Measurements from ENCODE around the gene PRR11.
A peak's percentile ranks its signal among the peaks of the same experiment; 100 is the strongest.
"Not testable (repeated sequence)": the region's sequence is repeated elsewhere in the genome, so short reads cannot be mapped to it uniquely, and the experiment has no call there.

PRR11 gene

DNA sequence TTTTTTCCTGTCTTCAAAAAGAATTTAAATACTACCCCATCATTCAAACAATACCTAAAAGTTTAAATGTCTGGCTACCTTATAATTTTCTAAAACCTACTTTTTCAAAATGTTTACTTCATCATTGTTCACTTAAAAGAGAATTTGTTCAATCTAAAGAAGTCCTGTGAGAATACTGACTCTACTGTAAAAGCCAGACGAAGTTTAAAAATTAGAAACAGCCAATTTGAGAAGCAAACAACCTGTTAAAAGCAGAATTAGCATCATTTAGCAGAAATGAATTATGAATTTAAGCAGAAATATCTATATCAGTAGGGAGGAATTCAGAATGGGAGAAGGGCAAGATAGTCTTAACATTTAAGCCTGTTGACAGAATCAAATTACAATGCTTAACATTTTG is 2.6 kb upstream of the PRR11 start:
- no peak for DNase-seq

DNA sequence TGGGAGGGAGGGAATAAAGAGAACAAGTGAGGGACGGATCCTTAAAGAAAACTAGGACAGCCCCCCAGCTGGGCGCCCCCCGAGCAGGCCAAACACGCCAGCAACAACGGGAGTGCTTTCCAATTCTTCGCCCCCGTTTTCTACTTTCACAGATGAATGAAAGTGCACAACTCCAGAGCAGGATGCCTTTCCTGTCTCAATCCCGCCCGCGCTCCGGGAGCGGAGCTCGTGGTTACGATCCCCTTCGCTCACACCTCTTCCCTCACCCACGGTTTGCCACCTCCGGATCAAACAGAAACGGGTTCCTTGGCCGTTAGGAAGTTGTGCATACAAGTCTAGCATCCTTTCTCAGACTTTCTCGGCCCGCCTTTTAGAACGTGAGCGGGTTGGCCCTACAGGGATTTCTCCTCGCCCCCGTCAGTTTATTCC is 1.2 kb upstream of the PRR11 start:
- DNase-seq = peak; percentile 14 to 22

DNA sequence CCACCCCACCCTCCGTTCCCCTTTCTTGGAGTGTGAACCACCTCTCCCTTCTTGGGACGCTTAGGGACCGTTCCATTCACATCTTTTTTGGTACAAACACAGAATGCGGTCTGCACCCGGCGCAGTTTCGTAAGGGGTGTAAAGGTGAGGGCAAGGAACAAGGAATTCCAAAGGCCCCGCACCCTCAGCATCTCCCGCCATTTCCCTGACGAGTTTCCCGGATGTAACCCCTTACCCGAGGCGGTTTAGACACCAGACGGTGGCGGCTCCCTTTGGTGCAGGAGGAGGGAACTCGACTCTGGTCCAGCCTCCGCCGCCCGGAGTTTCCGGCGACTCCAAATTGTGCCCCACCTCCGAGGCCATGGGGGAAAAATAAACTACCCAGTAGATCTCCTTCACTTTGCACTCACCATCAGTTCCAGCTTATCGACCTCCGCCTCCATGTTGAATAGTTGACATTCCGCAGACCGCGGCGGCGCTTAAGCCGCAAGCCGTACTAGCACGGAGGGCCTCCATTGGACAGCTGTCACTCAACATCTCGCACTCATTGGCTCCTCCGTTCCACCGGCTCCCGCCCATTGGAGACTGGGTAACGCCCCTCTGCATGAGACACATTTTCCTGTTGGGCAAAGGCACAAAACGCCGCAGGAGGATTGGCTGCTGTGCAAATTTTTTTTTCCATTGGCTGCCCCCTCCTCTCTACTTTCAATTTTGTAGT is 666 bp upstream of the PRR11 start, which contains the start of gene SKA2:
Gene SKA2, minus strand, starts transcription at position 466 of the 718 bp plus-strand sequence. Its CDS starts 23 bp downstream, at position 443.
- DNase-seq = peak; percentile 84 to 98

DNA sequence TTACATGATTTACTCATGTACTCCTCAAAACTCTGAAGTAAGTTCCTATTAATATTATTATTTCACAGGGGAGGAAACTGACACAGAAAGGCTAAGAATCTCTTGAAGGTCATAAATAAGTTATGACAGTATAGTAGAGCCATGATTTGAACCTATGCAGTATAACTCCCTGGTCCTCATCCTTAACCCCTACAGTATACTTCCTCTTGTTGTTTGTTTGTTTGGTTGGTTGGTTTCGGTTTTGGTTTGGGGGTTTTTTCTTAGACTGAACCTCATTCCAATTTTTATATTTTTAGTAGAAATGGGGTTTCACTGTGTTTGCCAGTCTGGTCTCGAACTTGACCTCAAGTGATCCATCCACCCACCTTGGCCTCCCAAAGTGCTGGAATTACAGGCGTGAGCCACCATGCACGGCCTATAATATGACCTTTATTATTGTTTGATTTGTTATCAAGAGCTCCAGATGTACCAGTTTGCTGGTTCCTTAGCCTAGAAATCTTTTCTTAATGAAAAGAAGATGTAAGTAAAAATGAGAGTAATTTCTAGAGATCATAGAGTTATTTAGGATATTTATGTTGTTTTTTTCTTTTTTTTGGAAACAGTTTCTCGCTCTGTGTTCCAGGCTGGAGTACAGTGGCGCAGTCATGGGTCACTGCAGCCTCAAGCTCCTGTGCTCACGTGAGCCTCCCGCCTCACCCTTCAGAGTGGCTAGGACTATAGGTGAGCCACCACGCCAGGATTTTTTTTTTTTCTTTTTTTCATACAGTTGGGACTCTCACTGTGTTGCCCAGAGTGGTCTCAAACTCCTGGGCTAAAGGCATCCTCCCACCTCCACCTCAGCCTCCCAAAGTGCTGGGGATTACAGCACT is 4.8 kb downstream of the PRR11 start:
- no peak for DNase-seq

DNA sequence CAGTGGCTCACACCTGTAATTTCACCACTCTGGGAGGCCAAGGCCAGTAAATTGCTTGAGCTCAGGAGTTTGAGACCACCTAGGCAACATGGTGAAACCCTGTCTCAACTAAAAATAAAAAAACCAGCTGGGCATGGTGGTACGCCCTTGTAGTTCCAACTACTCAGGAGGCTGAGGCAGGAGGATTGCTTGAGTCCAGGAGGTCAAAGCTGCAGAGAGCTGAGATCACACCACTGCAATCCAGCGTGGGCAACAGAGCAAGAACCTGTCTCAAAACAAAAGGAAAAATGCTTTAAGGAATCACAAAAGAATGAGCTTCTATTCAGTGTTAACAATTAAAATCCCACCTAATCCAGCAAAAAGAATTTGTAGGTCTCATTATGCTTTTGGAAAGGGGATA is 5.9 kb downstream of the PRR11 start:
- DNase-seq = no peak

DNA sequence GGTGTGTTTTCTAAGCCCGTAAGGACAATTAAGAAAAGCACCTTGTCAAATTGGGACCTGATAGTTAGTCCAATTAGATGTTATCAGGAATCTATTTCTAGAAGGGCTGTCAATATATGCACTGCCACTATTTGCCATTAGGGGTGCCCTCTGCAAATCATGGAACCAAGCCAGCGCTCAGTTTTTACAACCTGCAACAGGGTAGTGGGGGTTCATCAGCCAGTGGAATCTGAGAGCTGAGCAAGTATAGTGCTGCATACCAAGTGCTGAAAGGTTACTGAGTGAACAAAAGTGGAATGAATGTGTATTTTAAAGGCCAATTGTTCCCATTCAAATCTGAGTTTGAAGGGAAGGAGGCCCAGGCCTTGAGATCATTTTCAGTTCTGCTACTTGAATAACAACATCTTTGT is 10.4 kb downstream of the PRR11 start:
- peak; percentile 8 to 11 for DNase-seq

DNA sequence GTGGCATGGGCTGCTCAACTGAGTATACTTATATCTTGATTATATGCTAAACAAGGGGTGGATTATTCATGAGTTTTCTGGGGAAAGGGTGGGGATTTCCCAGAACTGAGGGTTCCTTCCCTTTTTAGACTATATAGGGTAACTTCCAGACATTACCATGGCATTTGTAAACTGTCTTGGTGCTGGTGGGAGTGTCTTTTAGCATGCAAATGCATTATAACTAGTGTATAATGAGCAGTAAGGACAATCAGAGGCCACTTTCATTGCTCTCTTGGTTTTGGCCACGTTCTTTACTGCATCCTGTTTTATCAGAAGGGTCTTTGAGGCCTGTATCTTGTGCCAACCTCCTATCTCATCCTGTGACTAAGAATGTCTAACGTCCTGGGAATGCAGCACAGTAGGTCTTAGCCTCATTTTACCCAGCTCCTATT is 12.0 kb downstream of the PRR11 start:
- DNase-seq = no peak

DNA sequence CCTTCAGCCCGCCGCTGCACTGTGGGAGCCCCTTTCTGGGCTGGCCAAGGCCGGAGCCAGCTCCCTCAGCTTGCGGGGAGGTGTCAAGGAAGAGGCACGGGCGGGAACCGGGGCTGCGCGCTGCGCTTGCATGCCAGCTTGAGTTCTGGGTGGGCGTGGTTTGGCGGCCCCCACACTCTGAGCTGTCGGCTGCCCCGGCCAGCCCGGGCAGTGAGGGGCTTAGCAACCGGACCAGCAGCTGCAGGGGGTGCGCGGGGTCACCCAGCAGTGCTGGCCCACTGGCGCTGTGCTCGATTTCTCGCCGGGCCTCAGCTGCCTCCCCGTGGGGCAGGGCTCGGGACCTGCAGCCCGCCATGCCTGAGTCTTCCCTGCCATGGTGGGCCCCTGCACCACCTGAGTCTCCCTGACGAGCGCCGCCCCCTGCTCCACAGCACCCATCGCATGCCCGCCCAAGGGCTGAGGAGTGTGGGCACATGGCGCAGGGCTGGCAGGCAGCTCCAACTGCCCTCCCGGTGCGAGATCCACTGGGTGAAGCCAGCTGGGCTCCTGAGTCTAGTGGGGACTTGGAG is 17.0 kb downstream of the PRR11 start:
- no peak for DNase-seq

DNA sequence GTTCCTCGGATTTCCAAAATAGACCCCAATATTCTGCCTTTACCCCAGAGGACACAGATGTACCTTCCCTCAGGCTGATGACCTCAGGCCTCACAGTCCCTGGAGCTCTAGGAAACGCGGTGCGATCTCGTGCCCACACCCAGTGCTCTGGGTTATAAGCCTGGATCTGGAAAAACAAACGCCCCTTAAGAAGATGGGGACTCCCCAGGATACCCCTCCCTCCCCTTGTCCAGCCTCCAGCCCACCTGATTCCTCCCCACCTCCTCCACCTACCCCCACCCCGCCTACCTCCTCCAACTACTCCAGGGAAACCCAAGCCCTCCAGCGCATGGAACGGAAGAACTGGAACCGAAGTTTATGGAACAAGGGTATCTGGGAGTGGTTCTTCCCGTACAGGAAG is 19.1 kb downstream of the PRR11 start:
- no peak for DNase-seq

DNA sequence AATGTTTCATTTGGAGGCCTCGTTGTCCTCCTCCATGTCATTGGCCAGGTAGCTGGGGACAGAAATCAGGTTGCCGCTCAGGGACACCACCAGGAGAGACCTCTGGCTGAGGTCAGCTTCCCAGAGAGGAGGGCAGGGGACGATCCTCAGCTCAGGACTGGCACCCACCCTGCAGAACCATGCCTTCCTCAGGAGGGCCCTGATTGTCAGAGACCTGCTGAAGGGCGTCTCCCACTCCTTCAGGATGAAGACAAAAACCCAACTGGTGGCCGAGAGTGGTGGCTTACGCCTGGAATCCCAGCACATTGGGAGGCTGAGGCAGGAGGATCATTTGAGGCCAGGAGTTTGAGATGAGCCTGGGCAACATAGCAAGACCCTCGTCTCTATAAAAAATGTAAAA is 19.5 kb downstream of the PRR11 start:
- DNase-seq = no peak

DNA sequence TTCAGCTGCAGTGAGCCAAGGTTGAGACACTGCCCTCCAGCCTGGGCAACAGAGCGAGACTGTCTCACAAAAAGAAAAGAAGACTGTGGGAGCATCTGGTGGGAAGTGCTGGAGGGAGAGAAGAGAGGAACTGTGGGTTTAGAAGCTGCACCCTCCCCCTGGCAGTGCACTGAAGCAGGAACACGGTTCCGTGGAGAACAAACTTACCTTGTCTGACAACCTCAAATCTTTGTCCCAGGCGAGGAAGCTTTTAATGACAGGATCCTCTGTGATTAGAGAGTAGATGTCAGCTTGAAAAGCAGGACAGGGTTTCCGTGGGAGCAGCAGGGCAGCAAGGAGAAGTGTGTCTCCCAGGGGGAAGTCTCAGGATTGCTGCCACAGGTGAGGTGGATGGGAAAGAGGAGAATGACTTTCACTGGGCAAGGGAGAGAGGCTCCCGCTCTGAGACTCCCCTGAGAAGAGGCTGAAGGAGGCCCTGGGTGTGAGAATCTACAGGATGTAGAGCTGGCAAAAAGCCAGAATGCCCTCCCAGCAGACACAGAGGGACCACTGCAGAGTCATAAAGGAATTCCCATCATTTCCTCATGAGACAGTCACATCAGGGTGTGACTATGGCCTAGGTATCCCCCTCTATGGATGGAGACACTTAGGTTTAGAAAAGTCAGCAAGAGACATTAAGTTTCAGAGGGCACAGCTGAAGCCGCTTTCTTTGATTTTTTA is 22.9 kb downstream of the PRR11 start:
- DNase-seq = no peak

DNA sequence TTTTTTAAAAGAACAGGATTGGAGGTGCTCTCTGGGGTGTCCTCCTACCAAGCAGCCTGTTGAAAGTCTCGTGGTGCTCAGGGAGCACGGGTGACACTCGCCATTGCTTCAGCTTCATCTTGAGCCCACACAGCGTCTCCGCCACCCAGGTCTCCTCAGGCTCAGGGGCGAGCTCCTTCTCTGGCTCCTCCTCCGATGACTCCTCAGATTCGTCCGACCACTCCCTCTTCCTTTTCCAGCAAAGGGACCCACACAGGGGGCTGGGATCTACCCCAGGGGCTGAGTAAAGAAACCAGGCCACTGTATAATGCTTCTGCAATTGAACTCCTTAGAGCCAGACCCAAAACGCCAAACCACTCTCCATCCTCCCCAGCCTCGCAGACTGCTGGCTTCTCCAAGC is 24.1 kb downstream of the PRR11 start:
- not testable (repeated sequence) for DNase-seq

DNA sequence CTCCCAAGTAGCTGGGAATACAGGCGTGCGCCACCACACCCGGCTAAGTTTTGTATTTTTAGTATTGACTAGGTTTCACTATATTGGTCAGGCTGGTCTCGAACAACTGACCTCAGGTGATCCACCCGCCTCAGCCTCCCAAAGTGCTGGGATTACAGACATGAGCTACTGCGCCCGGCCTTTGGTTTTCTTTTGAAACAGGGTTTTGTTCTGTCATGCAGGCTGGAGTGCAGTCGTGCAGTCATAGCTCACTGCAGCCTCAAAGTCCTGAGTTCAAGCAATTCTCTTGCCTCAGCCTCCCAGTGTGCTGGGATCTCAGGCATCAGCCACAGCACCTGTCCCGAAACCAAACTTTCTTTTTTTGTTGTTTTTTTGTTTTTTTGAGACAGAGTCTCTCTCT is 25.1 kb downstream of the PRR11 start:
- no peak for DNase-seq

DNA sequence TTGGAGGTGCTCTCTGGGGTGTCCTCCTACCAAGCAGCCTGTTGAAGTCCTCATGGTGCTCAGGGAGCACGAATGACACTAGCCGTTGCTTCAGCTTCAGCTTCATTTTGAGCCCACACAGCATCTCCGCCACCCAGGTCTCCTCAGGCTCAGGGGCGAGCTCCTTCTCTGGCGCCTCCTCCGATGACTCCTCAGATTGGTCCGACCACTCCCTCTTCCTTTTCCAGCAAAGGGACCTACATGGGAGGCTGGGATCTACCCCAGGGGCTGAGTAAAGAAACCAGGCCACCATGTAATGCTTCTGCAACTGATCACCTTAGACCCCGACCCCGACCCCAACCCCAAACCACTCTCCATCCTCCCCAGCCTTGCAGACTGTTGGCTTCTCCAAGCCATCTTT is 25.9 kb downstream of the PRR11 start:
- no peak for DNase-seq

DNA sequence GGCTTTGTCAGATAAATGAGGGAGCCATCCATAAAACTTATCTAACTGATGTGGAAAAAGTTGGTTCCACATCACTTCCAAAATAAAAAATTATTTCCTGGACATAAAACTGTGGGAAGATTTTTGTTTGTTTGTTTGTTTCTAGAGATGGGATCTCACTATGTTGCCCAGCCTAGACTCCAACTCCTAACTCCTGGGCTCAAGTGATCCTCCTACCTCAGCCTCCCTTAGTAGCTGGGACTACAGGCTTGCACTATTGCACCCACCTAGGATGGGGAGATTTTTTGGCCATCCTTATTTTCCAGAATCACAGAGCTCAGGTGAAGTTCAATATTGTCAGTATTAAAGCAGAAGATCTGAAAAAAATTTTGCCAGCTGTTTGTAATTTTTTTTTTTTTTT is 30.5 kb downstream of the PRR11 start:
- DNase-seq = no peak

DNA sequence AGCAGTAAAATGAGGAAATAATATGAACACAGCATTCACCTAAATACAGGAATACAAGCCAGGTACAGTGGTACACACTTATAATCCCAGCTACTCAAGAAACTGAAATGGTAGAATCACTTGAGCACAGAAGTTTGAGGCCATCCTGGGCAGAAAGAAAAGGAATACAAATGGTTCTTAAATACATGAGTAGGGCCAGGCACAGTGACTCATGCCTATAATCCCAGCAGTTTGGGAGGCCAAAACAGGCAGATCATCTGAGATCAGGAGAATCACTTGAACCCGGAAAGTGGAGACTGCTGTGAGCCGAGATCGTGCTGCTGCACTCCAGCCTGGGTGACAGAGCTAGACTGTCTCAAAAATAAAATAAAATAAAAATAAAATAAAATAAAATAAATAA is 31.3 kb downstream of the PRR11 start:
- DNase-seq = no peak

DNA sequence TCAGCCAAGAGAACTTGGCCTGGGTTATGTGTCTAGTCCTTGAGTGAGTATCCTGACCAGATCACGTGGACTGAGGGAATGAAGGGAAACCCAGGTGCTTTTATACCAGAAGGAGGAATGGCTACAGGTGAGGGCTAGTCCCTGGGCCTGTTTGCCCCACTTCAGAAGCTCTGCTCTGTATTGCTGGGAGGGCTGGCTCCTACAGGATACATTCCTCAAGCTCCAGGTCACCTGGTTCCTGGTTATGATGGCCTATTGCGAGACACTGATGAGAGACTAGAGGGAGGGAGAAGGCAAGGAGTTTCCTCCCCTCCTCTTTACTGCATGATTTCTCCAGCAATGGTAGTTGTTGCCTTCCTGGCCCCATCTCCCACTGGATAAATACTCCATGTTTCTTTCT is 35.3 kb downstream of the PRR11 start:
- no peak for DNase-seq

DNA sequence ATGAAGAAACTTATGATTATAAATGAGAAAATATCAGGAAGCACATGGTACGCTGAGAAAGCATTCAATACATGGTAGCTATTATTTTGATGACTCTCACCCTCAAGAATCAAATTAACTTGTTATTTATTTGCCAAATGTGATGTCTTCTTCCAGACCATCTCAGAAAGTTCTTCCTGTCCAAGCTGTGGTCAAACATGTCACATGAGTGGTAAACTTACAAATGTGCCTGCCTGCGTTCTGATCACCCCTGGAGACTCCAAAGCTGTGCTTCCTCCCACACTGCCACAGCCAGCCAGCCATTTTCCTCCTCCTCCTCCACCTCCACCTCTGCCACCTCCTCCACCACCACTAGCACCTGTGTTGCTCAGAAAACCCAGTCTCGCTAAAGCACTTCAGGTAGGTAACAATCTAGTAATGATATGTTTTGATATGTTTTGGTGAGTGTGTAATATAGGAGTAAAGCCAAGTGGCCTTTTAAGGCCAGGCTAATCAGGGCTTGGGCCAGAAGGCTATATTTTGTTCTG is 37.9 kb downstream of the PRR11 start:
- DNase-seq = no peak

DNA sequence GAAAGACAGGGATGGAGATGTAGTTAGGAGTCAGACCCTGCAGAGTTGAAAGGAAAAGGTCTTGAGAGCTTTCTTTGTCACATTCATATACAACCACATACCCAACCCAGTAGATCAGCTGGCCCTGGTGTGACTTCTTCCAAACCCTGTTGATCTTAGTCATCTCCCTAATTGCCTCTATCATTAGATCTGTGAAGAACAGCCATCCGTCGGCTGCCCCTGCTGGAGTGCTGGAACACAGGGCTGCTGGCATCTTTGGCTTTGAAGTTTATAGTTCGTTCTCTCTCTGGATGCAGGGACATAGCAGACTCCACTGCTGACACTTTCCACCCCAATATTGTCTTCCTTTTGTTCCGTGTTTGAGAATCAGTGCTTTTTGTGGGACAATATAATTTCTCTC is 43.9 kb downstream of the PRR11 start:
- DNase-seq = no peak

DNA sequence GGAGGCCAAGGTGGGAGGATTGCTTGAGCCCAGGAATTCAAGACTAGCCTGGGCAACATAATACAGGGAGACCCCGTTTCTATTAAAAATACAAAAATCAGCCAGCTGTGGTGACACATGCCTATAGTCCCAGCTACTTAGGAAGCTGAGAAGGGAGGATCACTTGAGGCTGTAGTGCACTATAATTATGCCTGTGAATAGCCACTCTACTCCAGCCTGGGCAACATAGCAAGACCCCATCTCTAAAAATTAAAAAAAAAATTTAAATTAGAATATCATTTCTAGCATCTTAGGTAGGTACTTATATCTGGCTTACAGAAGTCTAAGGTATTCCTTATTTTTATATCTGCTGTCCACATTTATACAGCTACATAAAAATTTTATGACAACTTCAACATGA is 46.8 kb downstream of the PRR11 start:
- no peak for DNase-seq

DNA sequence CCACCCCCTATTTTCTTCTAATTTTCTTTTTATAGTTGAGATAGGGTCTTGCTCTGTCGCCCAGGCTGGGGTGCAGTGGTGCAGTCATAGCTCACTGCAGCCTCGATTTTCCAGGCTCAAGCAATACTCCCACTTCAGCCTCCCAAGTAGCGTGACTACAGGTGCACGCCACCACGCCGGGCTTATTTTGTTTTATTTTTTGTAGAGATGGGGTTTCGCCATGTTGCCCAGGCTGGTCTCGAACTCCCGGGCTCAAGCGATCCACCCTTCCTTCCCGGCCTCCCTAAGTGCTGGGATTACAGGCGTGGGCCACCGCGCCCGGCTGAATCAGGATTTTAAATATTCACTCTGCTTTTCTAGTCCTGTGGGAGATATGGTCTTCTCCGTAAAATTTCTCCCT is 63.8 kb downstream of the PRR11 start:
- DNase-seq = no peak

DNA sequence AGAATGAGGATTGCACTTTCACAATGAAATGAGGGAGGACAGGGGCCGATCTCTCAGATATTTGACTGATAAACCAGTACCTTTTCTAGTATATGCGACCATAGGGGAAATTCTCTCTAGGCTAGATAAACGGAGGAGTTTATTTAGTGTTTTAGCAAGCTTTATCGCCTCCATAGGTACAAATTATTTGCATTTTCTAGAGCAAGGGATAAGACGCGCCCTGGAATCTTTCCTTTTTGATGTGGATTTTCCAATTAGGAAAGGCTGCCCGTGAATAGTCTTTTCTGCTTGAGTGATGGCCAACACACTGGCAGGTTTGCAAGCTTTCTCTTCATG is 64.4 kb downstream of the PRR11 start:
- no peak for DNase-seq

All from stimulated activated CD4-positive, alpha-beta T cell treated with anti-CD3 and anti-CD28 coated beads, Interleukin-4, amount 100 ng/mL, for 4 hours (primary cell).